Glomerular visceral epithelial cell (primary cell): ENCODE measurements around the gene ABL2.
"Not testable (repeated sequence)": the region's sequence is repeated elsewhere in the genome, so short reads cannot be mapped to it uniquely, and the experiment has no call there.

Experiments
- DNase-seq: peaks from one replicate; pipeline ENCODE4 v3.0.0-alpha.2; 2016; ENCODE audit errors: extremely low spot score

The ABL2 gene

DNA sequence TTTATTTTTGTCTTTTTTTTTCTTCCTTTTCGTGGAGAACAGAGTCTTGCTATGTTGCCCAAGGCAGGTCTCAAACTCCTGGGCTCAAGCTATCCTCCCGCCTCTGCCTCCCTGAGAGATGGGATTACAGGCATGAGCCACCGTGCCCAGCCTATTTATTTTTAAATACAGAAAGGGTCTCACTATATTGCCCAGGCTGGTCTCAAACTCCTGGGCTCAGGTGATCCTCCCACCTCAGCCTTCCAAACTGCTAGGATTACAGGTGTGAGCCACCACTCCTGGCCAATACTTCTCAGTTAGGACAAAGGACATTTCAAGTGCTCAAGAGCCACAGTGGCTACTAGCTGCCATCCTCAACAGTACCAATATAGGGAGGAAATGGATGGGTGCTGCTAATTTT lies 16.2 kb downstream of the ABL2 start:
- DNase-seq: not testable (repeated sequence)

DNA sequence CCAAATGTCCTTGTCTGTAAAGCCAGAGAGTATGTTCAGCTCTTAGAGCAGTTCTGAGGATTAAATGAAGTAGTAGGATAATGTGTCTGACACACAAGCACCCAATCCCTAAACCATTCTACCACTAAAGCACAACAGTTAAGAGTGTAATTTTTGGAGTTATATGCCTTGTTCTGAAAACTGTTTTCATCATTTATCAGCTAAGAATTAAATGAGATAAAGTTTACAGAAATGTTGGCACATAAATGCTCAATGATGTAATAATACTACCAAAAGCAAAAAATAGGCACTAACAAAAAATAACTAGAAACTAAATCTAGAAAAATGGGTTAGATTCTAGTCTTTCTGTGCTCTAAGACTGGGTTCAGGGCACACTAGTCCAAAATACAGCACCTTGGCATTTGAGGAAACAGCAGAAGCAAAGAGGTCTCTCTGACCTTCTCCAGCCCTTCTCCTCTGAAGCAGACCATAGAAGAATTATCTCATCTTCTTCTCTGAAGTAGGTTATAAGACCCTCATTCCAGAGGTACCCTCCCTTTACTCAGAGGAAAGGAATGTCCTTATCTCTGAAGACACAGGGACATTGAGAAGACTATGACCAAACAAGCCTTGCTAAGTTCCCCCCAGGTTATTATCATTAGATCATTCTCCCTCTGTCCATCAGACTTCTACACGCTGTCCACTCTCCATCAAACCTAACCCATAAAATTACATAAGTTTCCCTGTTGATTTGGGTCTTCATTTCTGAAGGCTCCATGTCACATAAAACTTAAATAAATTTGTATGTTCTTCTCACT lies 20.6 kb downstream of the ABL2 start:
- no peak for DNase-seq

DNA sequence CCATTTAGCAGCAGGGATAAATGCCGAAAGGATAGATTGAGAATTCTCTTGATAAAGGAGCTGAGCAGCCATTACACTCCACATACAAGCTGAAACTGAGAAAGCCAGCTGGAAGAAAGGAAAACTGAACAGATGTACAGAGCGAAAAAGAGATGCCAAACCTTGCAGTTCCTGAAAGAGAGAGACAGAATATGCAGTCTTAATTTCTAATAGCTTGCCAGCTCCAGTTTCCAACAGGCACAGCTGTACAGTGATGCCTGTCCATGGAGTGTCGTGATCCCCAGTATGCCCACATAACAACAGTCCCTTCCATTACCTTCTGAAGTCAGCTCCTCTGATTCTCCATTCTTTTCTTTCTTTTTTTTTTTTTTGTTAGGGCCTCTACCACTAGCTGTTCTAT lies 22.7 kb downstream of the ABL2 start:
- DNase-seq: no peak

DNA sequence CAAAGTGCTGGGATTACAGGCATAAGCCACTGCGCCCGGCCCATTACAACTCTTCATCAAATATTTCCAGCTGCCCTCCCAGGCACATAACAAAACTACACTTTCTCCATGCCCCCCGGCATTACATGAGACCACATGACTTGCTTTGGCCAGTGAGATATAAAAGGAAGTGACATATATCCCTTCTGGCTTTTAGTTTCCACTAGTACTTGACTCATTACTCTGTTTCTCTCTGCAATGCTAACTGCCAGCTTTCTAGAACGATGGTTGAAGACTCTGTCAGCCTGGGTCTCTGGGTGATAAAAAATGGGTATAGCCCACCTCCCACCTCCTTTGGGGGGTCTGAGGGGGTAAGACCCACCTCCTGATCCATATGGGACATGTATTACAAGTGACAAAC lies 24.2 kb downstream of the ABL2 start:
- DNase-seq: no peak

DNA sequence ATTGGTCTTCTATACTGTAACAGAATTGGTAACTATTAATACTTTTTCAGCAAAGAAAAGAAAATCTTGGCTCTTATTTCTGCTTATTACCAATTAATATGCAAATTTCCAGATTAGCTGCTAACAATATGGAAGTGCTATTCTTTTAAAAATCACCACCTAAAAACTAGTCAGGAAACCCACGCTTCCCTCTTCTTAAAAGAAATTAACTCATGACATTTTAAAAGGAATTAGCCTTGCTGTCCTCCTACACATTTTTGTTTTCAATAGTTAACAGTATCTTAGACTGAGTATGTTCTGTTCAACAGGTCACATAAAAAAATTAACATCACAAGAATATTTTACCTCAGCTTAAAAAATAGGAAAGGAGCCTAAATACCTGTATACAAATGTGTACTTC lies 27.3 kb downstream of the ABL2 start:
- DNase-seq: no peak

DNA sequence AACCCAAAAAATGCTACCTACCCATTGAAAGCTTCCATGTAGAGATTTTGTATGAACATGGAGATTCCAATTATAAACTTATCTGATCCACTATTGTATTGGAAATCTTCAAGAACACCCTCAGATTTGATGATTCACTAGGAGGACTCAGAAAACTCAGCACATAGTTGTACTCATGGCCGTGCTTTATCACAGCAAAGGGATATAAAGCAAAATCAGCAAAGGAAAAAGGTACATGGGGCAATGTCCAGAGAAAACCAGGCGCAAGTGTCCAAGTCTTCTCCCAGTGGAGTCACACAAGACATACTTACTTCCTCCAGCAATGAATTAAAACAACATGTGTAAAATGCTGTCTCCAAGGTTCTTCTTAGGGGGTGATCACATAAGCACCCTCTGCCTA lies 28.9 kb downstream of the ABL2 start:
- DNase-seq: no peak

DNA sequence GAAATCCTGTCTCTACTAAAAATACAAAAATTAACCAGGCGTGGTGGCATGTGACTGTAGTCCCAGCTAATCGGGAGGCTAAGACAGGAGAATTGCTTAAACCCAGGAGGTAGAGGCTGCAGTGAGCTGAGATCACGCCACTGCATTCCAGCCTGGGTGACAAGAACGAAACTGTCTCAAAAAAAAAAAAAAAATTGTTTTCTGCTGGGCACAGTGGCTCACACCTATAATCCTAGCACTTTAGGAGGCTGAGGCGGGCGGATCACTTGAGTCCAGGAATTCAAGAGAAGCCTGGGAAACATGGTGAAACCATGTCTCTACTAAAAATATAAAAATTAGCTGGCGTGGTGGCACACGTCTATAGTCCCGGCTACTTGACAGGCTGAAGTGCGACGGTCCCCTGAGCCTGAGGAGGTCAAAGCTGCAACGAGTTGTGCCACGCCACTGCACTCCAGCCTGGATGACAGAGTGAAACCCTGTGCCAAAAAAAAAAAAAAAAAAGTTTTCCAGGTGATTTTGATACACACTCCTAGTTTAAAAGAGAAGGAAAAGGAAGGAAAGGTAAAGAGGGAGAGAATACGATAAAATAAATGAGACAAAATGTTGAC lies 31.7 kb downstream of the ABL2 start:
- DNase-seq: no peak

DNA sequence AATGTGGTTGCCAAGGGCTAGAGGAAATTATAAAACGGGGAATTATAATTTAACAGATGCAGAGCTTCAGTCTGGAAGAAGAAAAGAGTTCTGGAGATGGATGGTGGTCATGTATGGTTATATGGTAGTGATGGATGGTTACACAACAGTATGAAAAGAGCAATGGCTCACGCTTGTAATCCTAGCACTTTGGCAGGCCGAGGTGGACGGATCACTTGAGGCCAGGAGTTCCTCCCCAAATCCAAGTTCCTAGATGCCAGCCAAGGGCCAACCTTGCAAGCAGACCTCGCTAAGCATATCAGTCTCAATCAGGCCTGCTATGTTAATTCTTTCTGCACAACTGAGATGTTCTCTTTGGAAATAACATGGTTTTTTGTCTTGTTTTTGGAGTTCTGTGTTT lies 33.6 kb downstream of the ABL2 start:
- not testable (repeated sequence) for DNase-seq

DNA sequence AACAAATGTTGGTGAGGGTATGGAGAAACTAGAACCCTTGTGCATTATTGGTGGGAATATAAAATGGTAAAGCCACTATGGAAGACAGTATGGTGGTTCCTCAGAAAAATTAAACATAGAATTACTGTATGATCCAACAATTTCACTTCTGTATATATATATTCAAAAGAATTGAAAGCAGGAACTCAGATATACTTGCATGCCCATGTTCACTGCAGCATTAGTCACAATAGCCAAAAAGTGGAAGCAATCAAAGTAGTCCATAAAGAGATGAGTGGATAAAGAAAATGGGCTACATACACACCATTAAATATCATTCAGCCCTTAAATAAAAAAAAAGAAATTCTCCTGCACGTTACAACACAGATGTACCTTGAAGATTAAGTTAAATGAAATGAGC lies 34.1 kb downstream of the ABL2 start:
- DNase-seq: no peak

DNA sequence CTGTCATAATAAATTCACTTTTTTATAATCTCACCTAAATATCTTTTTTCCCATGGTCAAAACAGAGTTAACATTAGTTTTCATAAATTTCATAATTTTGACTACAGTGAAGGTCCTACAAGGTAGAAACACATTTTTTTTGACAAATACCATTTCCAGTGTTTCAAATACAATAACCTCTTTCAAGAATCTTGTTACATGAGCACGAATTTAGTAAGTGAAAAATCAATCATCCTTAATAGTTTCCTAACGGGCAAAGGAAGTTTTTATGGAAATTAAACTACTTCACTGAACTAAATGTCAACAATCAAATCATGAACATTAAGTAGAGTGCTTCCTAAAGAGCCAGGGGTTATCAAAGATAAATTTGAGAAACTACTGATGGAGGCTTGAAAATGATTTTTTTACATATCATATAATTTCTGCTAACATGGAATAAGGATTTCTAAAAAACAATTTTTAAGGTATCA lies 35.4 kb downstream of the ABL2 start:
- no peak for DNase-seq

DNA sequence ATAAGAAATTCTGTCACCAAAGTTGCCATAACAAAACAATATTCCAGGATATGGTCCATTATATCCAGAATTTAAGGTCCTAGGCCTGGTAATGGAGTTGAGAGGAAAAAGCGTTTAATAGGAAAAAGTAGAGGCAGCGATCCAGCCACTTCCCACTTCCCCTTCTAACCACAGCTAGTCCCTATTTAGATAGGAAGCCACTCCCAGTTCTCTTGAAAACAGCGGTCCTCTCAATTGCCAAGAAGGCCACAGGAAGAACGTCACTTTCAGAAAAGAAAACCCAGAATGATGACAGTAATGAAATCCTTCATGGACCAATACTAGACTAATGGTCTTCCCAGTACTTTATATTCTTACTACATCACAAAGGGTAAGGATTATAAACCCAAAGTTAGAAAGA lies 38.6 kb downstream of the ABL2 start:
- no peak for DNase-seq

DNA sequence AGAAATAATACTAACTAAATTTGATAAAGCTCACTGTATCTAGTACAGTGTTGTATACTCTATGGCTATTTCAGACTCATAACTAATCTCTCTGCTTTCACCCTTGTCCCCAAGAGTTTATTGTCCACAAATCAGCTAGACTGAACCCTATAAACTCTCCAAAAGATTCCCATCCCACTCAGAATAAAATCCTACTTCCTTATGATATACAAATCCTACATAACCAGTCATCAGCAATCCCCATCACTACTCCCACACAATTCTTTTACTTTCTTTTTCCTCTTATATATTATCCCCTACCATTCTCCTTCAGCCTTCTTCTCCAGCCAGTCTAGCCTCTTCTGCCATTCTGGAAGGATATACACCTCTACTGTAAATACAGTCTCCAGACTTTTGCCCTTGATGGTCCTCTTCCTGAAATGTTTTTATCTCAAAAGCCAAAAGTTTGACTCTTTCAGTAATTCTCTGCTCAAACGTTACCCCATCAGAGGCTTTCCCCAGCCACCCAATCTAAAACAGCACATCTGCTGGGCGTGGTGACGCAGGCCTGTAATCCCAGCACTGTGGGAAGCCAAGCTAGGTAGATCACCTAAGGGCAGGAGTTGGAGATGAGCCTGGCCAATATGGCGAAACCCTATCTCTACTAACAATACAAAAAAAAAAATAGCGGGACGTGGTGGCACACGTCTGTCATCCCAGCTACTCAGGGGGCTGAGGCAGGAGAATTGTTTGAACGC lies 41.6 kb downstream of the ABL2 start:
- no peak for DNase-seq

DNA sequence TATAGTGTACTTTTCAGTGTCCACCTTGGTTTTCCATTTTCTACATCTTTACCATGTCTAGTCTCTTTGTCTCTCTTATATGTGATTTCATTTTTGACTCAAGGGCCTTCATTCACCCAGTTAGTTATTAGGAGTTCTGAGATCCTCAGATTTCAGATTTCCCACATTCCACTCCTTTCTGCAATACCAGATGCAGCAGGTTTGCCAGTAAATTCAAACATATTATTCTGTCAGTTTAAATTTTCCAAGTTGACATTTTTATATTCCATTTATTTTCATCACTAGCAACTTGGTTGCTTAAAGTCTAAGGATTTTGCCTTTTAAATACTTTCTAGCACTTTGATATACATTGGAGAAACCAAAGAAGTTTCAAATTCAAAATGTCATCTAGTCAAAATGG lies 42.4 kb downstream of the ABL2 start:
- DNase-seq: no peak

DNA sequence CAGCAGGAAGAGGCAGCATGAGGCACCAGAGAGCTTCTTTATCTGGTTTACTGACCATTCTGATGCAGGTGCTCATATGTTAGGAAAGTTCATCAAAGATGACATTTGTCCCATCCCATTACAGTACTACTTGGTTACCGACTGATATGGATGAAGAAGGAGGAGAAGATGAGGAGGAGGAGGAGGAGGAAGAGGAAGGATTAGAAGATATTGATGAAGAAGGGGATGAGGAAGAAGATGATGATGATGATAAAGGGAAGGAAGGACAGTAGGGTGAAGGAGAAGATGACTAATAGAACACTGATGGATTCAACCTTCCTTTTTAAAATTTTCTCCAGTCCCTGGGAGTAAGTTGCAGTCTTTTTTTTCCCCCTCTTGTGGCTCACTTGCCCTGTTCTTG lies 45.1 kb downstream of the ABL2 start:
- DNase-seq: no peak

DNA sequence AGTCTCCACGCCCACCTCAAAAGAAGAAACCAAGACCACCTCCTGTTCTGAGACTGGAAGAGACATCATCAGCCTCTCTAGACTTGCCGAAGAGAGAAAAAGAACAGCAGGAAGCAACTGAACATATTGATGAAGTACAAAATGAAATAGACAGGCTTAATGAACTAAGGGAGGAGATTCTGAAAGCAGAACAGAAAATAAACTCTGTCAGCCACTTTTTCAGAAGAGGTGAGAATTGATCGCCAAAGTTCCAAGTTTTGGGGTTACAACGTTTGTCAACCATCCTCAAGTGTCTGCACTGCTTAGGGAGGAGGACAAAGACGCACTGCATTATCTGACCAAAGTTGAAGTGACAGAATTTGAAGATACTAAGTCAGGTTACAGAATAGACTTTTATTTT lies 45.6 kb downstream of the ABL2 start:
- no peak for DNase-seq

DNA sequence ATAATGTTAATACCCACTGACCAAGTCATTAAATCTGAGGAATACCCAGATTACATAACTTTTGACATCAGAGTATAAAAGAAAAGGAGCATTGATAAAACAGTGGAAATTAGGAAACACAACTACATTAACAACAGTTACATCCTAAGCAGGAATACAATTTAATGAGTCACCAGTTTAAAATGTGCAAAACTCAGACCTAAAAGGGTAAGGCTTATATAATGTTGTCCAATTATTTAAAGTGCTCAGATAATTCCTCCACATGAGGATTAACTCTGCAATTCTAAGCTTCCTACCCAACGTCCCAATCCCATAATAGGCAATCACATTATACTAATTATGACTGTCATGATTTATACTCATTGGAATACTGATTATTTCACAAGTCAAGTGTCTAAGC lies 50.5 kb downstream of the ABL2 start:
- DNase-seq: no peak

DNA sequence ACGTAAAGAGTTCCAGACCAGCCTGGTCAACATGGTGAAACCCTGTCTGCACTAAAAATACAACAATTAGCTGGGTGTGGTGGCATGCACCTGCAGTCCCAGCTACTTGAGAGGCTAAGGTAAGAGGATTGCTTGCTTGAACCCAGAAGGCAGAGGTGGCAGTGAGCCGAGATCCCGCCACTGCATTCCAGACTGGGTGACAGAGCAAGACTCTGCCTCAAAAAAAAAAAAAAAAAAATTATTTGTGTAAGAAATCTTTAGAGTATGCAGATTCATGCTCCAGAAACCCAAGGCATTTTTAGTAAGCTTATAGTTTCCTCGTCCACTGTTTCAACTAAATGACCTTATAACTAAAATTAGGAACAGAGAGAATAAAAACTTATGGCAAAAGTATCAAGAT lies 51.3 kb downstream of the ABL2 start:
- no peak for DNase-seq

DNA sequence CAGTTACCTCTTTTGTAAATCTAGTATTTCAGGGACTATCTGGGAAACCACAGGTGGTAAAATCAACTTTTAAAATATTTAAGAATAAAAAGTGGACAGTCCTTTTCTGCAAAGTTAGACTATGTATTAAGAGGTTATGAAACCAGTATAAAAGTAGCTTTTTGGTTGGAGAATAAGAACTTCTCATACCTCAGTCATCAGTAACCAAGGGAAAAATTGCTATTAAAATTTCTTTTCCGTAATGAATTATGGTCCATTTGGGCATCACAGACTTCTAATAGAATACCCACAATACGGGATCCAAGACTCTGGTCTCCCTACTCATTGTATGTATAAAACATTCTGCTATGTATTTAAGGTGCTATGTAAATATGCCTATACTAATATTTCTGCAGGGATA lies 51.9 kb downstream of the ABL2 start:
- no peak for DNase-seq

DNA sequence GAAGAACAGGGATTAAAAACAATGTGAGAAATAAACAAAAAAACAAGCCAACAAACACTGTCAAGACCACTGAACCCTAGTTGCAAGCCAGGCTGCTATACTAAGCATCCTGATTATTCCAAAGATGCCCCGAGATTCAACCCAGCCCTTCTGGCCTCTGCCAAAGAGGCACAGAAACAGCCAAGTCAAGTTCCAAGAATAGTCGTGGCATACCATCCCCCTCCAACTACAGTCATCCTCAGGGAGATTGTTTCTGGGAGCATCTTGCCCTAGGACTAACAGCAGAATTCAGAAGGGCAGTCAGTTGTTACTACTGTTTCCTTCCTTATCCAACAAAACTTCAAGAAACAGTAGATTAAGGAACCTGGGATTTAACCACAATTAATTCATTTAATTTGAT lies 52.3 kb downstream of the ABL2 start:
- DNase-seq: no peak

DNA sequence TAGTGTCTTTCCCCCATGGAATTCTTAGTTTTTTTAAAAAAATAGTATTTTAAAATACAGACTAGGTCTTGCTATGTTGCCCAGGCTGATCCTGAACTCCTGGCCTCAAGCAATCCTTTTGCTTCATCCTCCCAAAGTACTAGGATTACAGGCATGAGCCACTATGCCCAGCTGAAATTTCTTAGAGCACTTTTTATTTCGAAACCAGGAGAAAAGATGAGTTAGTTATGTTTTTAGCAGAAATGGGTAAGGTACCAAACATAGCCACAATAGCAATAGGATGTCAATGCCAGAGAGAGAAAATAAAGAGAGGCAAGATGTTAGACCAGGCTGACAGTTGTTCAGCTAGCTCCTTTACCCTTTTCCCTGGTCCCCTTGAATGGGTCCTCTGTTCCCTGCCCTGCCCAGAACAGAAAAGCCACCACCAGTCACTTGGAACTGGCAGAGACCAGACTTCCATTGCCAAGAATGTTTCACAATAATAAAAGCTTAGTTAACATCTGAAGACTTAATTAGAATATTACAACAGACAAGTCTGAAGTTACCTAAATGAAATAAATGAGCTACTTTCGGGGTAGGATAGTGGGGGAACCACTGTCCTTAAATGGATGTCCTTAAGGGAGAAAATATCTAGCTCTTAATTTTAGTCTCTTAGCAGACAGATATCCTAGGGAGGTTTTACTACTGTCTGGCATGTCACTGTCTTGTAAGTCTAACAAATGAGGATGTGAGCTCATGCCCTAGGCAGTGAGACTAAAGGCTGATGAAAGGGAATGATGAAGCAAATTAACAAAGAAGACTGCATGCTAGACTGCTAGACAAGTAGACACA lies 54.3 kb downstream of the ABL2 start:
- no peak for DNase-seq

DNA sequence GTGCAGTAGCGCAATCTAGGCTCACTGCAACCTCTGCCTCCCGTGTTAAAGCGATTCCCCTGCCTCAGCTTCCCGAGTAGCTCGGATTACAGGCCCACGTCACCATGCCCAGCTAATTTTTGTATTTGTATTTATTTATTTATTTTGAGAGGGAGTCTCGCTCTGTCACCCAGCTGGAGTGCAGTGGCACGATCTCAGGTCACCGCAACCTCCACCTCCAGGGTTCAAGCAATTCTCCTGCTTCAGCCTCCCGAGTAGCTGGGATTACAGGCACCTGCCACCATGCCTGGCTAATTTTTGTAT lies 59.1 kb downstream of the ABL2 start:
- DNase-seq: not testable (repeated sequence)
